Measurements from ENCODE around the gene LTBP3.
A peak's percentile ranks its signal among the peaks of the same experiment; 100 is the strongest.

The LTBP3 gene

GRCh38 chr11:65503949-65504673, 54.0 kb downstream of the LTBP3 start:
- no peak for TF ChIP-seq CTCF (conservative IDR thresholded peaks at IDR 0.05; ENCODE audit: control insufficient read depth, insufficient read depth, low read depth, low read length)
- peak overlapping the region; percentile 91 for H3K4me3 ChIP-seq (ENCODE audit: control insufficient read depth, low read depth, low read length)
- peak; percentile 55 for DNase-seq (ENCODE audit: low read depth)

- no peak for DNase-seq (ENCODE audit: low read depth)
- peak overlapping the region; percentile 91 for H3K4me3 ChIP-seq (ENCODE audit: control insufficient read depth, low read depth, low read length)
- no peak for TF ChIP-seq CTCF (conservative IDR thresholded peaks at IDR 0.05; ENCODE audit: control insufficient read depth, insufficient read depth, low read depth, low read length)
These were observed 54.7 kb downstream of the LTBP3 start for GRCh38 chr11:65503368-65503948.

- peak overlapping the region; percentile 91 for H3K4me3 ChIP-seq (ENCODE audit: control insufficient read depth, low read depth, low read length)
- peak; percentile 60 for DNase-seq (ENCODE audit: low read depth)
- TF ChIP-seq CTCF (conservative IDR thresholded peaks at IDR 0.05; ENCODE audit: control insufficient read depth, insufficient read depth, low read depth, low read length): no peak
These were observed 55.4 kb downstream of the LTBP3 start for GRCh38 chr11:65502555-65503367.

GRCh38 chr11:65502274-65502554, 55.9 kb downstream of the LTBP3 start:
- DNase-seq (ENCODE audit: low read depth): no peak
- TF ChIP-seq CTCF (conservative IDR thresholded peaks at IDR 0.05; ENCODE audit: control insufficient read depth, insufficient read depth, low read depth, low read length): no peak
- H3K4me3 ChIP-seq (ENCODE audit: control insufficient read depth, low read depth, low read length): peak overlapping the region; percentile 91

- H3K4me3 ChIP-seq (ENCODE audit: control insufficient read depth, low read depth, low read length): peak overlapping the region; percentile 91
- DNase-seq (ENCODE audit: low read depth): peak; percentile 59
- TF ChIP-seq CTCF (conservative IDR thresholded peaks at IDR 0.05; ENCODE audit: control insufficient read depth, insufficient read depth, low read depth, low read length): no peak
These were observed 56.5 kb downstream of the LTBP3 start for GRCh38 chr11:65501472-65502273.

- H3K4me3 ChIP-seq (ENCODE audit: control insufficient read depth, low read depth, low read length): peak overlapping the region; percentile 91
- DNase-seq (ENCODE audit: low read depth): peak; percentile 47
- TF ChIP-seq CTCF (conservative IDR thresholded peaks at IDR 0.05; ENCODE audit: control insufficient read depth, insufficient read depth, low read depth, low read length): no peak
These were observed 57.0 kb downstream of the LTBP3 start for GRCh38 chr11:65501186-65501471.
